Anterior cingulate cortex (tissue), 58 donors: Measurements from ENCODE around the gene KRTAP1-5.

Source experiments
- DNase-seq, 58 donors: peaks; one replicate each; lab custom pipeline; 2025; lab: John Stamatoyannopoulos, UW

KRTAP1-5 gene

DNA sequence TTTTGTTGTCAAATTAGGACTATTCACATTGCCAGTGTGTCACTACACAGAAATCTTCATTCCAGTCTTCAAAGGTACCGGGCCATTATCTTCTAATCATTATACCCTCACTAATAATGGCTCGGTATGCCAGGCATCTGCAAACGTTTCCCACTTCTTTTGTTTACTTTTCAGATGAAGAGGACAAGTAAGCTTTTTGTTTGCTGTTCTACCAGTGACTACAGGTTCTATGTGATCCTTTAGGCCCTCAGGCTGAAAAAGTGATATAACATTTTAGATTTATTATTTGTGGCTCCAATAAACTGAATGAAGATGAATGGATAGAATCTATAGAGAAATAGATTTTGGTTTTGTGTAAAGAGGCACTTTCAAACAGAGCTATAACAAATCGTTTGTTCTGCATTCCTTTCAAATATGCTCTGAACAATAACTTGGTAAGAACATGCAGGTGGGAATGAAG is 17.7 kb downstream of the KRTAP1-5 start:
- no peak for DNase-seq

DNA sequence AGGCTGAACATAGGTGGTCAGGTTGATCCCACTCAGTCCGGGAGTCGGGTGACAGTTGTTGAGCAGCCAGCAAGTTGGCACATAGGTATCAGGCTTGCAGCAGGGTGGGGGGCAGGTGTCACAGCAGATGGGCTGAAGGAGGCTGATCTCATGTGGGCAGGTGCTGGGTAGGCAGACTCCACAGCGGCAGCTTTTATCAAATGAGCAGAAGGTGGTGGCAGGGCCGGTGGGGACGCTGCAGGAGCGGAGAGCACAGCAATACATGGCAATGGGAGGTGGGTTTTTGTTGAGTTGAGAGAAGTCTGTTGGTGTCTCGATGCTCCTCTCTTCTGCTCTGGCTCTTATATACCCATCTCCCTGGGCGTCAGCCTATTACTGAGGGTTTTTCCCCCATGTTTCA is 18.2 kb downstream of the KRTAP1-5 start, which contains the start of gene KRTAP3-1:
Gene KRTAP3-1 (minus strand): TSS at position 318 of the 400 bp plus-strand sequence. CDS start 54 bp downstream, at position 264.
- no peak for DNase-seq

DNA sequence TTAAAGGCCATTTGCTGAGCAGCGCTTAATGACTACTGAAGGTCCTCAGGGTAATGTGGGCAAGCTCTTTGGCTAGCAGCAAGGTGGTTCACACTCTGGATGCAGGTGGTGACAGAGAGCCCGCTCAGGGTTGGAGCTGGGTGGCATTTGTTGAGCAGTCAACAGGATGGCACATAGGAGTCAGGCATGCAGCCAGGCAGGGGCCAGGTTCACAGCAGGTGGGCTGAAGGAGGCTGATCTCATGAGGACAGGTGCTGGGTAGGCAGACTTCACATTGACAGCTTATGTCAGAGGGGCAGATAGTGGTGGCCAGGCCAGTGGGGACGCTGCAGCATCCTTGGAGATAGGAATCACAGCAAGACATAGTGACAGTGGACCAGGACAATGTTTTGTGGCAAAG is 22.6 kb downstream of the KRTAP1-5 start:
- DNase-seq: no peak

GRCh38 chr17:41003926-41004325 is 23.1 kb downstream of the KRTAP1-5 start:
- no peak for DNase-seq

GRCh38 chr17:41002814-41003213 is 24.2 kb downstream of the KRTAP1-5 start:
- DNase-seq: no peak

DNA sequence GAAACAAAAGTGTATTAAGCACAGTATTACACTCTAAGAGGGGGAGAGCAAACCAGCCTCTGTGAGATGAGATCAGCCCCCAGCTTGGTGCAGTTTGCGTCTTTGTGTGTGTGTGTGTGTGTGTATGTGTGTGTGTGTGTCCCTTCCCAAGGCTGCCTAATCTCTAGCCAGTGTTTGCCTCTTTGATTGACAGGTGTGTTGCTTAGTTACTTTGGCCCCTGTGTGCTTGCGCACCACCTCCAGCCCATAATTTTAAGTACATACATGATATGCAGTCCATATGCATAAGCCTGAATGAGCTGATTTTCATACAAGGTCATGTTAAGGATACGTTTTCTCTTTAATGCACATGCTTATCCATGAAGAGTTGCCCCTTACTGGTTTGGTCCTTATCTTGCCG is 25.2 kb downstream of the KRTAP1-5 start:
- no peak for DNase-seq

GRCh38 chr17:40999563-40999962 is 27.4 kb downstream of the KRTAP1-5 start, which contains the start of gene KRTAP3-2:
TSS of gene KRTAP3-2 (minus strand) at chr17:40999906. CDS start at chr17:40999853, 53 bp downstream.
- DNase-seq: peak in 4 of 58 donors; percentile 3 to 9 (median 5)

- no peak for DNase-seq
Observed at GRCh38 chr17:40997361-40997760, 29.6 kb downstream of the KRTAP1-5 start.

DNA sequence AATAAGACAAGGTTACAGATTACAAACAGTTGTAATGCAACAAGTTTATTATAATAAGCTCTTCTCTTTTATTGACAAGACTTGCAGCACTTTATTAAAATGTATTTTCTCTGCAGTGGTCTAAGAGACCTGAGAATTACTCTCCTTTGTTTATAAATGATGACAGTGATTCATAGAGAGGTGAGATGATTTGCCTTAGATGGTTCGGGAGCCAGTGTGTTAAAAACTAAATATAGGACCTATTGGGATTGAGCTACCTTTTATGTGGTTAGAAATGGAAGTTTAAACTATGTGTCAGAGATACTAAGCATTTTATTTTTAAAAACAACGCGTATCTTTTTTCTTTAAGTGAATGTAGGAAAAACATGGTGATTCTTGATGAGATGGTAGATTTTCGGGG is 30.2 kb downstream of the KRTAP1-5 start:
- DNase-seq: no peak

DNA sequence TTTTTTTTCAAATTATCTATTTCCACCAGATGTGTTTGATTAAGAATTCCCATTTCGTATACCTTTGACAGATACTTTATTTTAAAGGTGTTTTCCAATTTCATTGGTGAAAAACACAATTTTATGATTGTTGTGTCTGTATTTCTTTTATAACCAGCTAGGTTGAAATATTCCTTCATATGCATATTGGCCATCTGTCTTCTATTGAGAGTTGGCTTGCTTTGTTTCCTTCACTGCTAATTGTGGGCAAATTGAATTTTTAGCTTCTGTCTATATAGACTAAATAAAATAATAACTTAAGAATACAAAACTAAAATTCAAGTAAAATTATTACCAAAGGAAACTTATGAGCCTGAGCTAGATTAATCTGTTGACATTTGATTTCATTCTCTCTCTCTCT is 31.9 kb downstream of the KRTAP1-5 start:
- no peak for DNase-seq

DNA sequence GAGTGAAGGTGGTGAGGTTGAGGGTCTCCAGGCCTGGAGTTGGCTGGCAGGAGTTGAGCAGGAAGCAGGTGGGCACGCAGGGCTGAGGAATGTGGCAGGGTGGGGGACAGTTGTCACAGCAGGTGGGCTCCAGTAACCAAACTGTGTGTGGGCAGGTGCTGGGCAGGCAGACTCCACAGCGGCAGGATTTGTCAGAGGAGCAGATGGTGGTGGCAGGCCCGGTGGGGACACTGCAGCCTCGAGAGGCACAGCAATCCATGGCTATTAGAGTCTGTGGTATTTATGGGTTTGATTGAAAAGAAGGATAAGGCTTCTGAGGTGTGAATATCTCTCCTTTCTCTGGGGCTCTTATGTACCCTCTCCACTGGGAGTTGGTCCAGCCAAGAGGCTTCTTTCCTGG is 33.2 kb downstream of the KRTAP1-5 start, which contains the start of gene KRTAP3-3:
Gene KRTAP3-3 (minus strand): TSS at position 326 of the 400 bp plus-strand sequence. CDS start 67 bp downstream, at position 259.
- no peak for DNase-seq

DNA sequence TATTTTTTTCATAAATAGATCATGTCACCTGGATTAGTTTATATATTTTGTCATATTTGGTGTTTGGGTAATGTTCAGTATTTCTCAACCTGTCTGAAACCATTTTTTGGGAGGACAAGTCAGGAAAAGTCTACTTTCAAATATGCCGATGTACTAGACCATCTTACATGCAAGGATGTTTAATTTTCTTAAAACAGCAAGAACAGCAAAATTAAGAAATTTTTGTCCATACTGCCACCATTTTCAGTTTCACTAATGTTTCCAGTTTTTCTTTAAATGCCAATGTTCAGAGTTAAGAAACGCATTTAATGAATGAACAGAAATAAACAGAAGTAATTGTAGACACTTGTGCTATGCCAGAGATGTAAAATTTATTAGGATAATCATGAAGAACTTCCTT is 33.9 kb downstream of the KRTAP1-5 start:
- DNase-seq: no peak

DNA sequence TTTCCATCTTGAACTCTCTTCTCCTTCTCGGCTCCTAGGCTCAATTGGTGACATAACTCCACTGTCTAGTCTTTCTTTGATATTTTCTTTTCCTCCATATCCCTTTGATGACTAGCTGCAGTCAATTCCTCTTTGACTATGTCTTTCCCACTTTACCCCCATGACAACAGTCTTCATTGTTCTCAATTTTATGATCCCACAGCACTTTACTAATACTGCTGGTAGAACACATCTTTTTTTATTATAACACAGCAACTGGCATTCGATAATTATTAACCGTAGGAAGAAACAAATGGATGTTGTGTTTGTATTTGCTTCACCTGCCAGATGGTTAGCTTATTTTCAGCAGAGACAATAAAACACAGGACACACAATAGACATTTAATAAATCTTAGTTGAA is 34.3 kb downstream of the KRTAP1-5 start:
- no peak for DNase-seq

- no peak for DNase-seq
Observed at GRCh38 chr17:40986920-40987319, 40.1 kb downstream of the KRTAP1-5 start.

GRCh38 chr17:40984226-40984625 is 42.8 kb downstream of the KRTAP1-5 start, which contains the start of gene KRT40:
TSS of gene KRT40 (minus strand) at chr17:40984326. CDS start at chr17:40984273, 53 bp downstream.
- no peak for DNase-seq

GRCh38 chr17:40981115-40981514 is 45.9 kb downstream of the KRTAP1-5 start:
- no peak for DNase-seq

- peak in 30 of 58 donors; percentile 1 to 41 (median 12) for DNase-seq
Observed at GRCh38 chr17:40980596-40980995, 46.4 kb downstream of the KRTAP1-5 start.

GRCh38 chr17:40980117-40980516 is 46.9 kb downstream of the KRTAP1-5 start:
- no peak for DNase-seq

- no peak for DNase-seq
Observed at GRCh38 chr17:40978575-40979151, 48.3 kb downstream of the KRTAP1-5 start.
